Choroid plexus epithelial cell (primary cell): ENCODE data around the gene SLC44A1.

Experiments
- DNase-seq: peaks from one replicate; pipeline ENCODE4 v3.0.0-alpha.2; 2010; ENCODE audit warnings: low read depth
- H3K4me3 ChIP-seq: 2 replicates; pipeline ENCODE4 v1.5.1; 2011; ENCODE audit warnings: low read depth, mild to moderate bottlenecking, control low read depth, low read length, moderate library complexity
- CTCF ChIP-seq: conservative IDR thresholded peaks from 2 replicates; pipeline ENCODE4 v1.5.1; 2011; ENCODE audit warnings: low read depth, mild to moderate bottlenecking, control low read depth, inconsistent platforms, low read length, moderate library complexity

Gene SLC44A1

GRCh38 chr9:105362470-105362869 is 118.0 kb downstream of the SLC44A1 start:
- no peak overlapping the region for H3K4me3 ChIP-seq
- TF ChIP-seq CTCF, result no peak
- DNase-seq, result no peak

DNA sequence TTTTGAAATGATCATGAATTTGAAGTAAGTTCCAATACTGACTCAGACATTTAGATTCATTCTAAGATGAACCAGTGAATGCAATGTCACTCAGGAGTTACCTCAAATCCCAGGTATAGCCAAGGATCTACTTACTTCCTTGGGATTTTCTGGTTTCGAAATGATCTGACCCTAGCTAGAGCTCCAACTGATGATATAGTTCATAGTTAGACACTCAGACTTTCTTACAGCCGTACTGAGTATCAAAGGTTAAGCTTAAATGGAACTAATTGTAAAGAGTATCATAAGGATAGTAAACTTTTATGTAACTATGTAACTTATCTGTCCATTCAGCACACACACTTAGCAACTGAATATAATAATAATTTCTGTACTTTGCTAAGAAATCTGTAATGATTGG is 119.4 kb downstream of the SLC44A1 start:
- DNase-seq, result no peak
- TF ChIP-seq CTCF, result no peak
- no peak overlapping the region for H3K4me3 ChIP-seq

GRCh38 chr9:105369911-105370310 is 125.5 kb downstream of the SLC44A1 start:
- no peak for DNase-seq
- no peak for TF ChIP-seq CTCF
- H3K4me3 ChIP-seq, result no peak overlapping the region

DNA sequence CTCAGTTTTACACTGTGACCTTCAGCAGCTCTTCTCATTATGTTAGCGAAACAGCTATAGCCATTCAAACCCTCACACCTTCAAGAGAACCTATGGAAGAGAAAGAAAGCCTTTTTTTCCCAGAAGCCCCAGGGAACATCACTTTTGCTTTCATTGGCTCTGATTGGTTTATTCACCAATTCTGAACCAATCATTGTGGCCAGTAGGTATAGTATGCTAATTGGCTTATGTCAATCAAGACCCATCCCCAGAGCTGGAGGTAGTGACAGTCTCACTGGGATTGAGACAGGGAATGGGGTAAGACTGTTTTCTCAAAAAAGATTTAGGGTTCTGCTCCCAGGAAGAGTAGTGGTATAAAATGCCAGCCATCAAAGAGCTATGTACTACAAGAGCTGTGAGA is 129.3 kb downstream of the SLC44A1 start:
- no peak overlapping the region for H3K4me3 ChIP-seq
- TF ChIP-seq CTCF, result no peak
- DNase-seq, result no peak

GRCh38 chr9:105375323-105375722 is 130.9 kb downstream of the SLC44A1 start:
- no peak for DNase-seq

DNA sequence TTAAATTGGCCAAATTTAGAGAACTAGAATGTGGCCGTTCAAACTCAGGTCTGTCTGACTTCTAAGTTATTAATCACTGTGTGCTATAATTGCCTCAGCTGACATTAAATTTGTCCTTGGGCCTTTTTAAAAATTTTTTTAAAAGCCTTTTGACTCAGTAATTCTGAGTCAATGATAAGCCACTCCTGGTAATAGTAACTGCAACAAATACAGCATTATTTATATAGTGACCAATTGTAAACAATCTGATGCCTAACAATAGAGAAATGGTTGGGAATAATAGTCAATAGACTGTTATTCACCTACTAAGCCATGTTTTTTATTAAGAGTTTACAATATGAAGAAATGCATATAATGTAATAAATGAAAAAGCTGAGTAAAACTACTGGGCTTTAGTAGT is 132.4 kb downstream of the SLC44A1 start:
- no peak overlapping the region for H3K4me3 ChIP-seq
- TF ChIP-seq CTCF, result no peak
- no peak for DNase-seq

More at GRCh38 chr9:105375323-105375722, 130.9 kb downstream of the SLC44A1 start:
- TF ChIP-seq CTCF, result no peak
- no peak overlapping the region for H3K4me3 ChIP-seq

- TF ChIP-seq CTCF, result no peak
- DNase-seq, result peak; percentile 27
- no peak overlapping the region for H3K4me3 ChIP-seq
These were observed 141.0 kb downstream of the SLC44A1 start for GRCh38 chr9:105385381-105385985.
